ENCODE measurements around the gene C11orf91.
"Not testable (repeated sequence)": the region's sequence is repeated elsewhere in the genome, so short reads cannot be mapped to it uniquely, and the experiment has no call there.

C11orf91 gene

GRCh38 chr11:33668468-33668825 lies 32.2 kb downstream of the C11orf91 start:
- DNase-seq, result no peak

- no peak for DNase-seq
Measured at GRCh38 chr11:33667819-33668467, 32.7 kb downstream of the C11orf91 start.

- no peak for DNase-seq
Measured at GRCh38 chr11:33665350-33666106, 35.1 kb downstream of the C11orf91 start.

GRCh38 chr11:33664827-33665226 lies 35.8 kb downstream of the C11orf91 start:
- DNase-seq, result no peak

GRCh38 chr11:33664166-33664565 lies 36.5 kb downstream of the C11orf91 start:
- no peak for DNase-seq

GRCh38 chr11:33663121-33663520 lies 37.5 kb downstream of the C11orf91 start:
- DNase-seq, result no peak

GRCh38 chr11:33661526-33661925 lies 39.1 kb downstream of the C11orf91 start:
- DNase-seq, result not testable (repeated sequence)

GRCh38 chr11:33660962-33661361 lies 39.7 kb downstream of the C11orf91 start:
- no peak for DNase-seq

- no peak for DNase-seq
Measured at GRCh38 chr11:33659370-33660139, 41.1 kb downstream of the C11orf91 start.

- DNase-seq, result no peak
Measured at GRCh38 chr11:33658195-33658900, 42.3 kb downstream of the C11orf91 start.

GRCh38 chr11:33657757-33658156 lies 42.9 kb downstream of the C11orf91 start:
- no peak for DNase-seq

GRCh38 chr11:33656768-33657167 lies 43.9 kb downstream of the C11orf91 start:
- no peak for DNase-seq

- no peak for DNase-seq
Measured at GRCh38 chr11:33655842-33656600, 44.6 kb downstream of the C11orf91 start.

- DNase-seq, result no peak
Measured at GRCh38 chr11:33654594-33654993, 46.0 kb downstream of the C11orf91 start.

GRCh38 chr11:33652930-33653329 lies 47.7 kb downstream of the C11orf91 start:
- no peak for DNase-seq

- DNase-seq, result no peak
Measured at GRCh38 chr11:33652431-33652830, 48.2 kb downstream of the C11orf91 start.

- DNase-seq, result no peak
Measured at GRCh38 chr11:33651990-33652389, 48.6 kb downstream of the C11orf91 start.

GRCh38 chr11:33651555-33651954 lies 49.1 kb downstream of the C11orf91 start:
- DNase-seq, result no peak

- no peak for DNase-seq
Measured at GRCh38 chr11:33649944-33650343, 50.7 kb downstream of the C11orf91 start.

Measured in suppressor macrophage treated with lipopolysaccharide for 4 hours (primary cell).